ENCODE data around the gene CFD. TPM values are rescaled to one million over a fixed set of nuclear protein-coding genes. Genes with fewer than 3 reads are reported as not detected.
"Not testable (repeated sequence)": the region's sequence is repeated elsewhere in the genome, so short reads cannot be mapped to it uniquely, and the experiment has no call there.

CFD gene
- total RNA-seq, 1 donor from 2014 or later, result 79.1 TPM

DNA sequence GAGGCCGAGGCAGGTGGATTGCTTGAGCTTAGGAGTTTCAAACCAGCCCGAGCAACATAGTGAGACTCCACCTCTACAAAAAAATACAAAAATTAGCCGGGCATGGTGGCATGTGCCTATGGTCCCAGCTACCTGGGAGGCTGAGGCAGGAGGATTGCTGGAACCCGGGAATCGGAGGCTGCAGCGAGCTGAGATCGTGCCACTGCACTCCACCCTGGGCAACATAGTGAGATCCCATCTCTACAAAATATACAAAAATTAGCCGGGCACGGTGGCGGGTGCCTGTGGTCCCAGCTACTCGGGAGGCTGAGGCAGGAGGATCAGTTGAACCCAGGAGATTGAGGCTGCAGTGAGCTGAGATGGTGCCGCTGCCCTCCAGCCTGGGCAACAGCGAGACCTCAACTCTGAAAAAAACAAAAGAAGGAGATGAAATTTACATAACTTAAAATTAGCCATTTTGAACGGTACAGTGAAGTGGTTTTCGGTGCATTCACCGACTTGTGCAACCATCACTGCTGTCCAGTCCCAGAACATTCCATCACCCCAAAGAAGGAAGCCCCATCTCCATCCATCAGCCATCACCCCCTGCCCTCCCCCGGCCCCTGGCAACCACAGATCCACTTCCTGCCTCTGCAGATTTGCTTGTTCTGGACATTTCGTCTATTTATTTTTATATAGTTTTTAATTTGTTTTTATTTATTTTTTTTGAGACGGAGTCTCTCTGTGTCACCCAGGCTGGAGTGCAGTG, 33.4 kb upstream of the CFD start:
- DNase-seq, result no peak

DNA sequence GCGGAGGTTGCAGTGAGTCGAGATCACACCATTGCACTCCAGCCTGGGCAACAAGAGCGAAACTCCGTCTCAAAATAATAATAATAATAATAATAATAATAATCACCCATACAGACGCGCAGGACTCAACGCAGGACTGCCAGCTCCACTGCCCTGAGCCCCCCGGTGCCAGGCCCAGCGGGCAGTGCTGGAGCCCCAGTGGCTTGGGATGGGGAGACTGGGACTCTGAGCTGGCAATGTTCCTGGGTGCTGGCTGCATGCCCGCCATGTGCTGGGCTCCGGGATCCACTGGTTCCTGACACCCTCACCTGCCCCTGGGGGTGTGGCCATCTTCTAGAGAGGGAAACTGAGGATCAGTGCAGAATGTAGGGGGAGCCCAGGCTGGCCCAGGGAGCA, 32.2 kb upstream of the CFD start:
- DNase-seq, result no peak

DNA sequence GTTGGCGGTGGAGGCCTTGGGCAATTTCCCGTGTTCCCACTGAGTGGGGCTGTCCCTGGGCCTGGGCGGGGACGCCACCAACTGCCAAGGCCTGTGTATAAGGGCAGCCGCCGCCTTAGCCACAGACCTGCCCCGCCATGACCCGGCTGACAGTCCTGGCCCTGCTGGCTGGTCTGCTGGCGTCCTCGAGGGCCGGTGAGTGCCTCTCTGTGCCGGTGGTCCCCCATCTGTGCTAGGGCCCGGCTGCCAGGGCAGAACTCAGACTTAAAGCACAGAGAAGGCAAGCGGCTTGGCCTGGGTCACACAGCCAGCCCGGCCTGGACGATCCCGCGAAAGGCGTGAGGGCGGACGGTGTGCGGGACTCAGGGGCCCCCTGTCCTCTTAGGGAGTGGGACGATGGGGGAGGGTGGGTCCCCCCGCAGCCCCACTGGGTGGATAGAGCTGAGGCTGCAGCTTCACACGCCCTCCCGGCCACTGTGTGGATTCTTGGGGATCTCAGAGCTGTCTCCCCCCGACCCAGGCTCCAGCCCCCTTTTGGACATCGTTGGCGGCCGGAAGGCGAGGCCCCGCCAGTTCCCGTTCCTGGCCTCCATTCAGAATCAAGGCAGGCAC, 31.6 kb upstream of the CFD start, which contains the start of gene AZU1:
Gene AZU1 (plus strand): TSS at position 128 of the 612 bp plus-strand sequence. CDS start 10 bp downstream, at position 138.
- no peak for DNase-seq

DNA sequence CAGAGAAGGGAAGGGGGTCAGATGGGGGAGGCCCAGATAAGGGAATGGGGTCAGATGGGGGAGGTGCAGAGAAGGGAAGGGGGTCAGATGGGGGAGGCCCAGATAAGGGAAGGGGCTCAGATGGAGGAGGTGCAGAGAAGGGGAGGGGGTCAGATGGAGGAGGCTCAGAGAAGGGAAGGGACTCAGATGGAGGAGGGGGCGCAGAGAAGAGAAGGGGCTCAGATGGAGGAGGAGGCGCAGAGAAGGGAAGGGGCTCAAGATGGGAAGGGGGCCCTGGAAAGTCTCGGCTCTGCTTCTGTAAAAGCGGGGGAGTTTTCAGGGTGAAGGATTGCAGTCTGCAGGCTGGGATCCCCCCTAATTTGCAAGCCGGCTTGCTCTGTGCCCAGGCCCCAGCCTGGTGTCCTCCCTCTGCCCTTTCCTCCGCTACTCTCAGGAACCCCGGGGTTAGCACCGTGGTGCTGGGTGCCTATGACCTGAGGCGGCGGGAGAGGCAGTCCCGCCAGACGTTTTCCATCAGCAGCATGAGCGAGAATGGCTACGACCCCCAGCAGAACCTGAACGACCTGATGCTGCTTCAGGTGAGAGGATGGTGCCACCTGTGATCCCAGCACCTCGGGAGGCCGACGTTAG, 30.2 kb upstream of the CFD start:
- DNase-seq, result no peak

DNA sequence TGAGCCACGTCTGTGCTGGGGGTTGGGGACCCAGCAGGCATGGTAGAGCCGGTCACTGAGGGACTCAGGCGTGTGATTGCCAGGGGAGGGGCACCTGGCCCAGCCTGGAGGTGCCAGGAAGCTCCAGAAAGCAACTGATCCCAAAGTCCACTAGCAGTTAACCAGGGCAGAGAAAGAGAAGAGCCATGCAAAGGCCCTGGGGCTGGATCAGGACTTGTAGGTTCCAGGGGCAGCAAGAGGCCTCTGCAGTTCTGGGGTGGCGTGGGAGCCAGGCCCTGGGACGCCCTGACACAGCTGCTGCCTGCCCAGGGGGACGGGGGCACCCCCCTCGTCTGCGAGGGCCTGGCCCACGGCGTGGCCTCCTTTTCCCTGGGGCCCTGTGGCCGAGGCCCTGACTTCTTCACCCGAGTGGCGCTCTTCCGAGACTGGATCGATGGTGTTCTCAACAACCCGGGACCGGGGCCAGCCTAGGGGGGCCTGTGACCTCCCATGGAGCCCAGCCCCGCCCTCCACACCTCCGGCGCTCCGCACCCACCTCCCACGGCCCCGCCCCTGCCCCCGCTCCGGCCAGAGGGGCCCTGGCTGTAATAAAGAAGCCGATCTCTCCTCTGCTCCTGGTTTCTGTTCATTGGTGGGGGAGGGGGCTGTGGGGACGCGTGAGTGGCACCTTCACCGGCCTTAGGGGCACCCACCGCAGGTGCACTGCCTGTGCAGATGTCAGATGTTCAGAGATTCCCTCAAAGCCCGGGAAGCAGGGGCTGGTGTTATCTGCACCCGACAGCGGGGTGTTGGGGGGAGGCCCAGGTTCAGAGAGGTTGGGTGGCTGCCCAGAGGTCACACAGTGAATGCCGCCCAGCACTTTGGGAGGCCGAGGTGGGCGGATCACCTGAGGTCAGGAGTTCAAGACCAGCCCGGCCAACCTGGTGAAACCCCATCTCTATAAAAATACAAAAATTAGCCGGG, 27.8 kb upstream of the CFD start:
- DNase-seq, result no peak

DNA sequence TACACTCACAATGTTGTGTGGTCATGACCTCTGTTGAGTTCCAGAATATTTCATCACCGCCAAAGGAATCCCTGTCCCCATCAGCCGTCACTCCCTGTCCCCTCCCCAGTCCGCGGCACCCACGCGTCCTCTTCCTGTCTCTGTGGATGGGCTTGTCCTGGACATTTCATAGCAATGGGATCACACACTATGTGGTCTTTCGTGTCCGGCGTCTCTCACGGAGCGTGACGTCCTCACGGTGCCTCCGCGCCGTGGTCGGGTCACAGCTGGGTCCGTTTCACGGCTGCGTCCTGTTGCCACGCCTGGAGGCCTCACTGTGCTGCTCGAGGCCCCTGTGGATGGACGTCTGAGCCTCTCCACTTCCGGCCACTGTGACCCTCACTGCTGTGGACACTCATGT, 25.2 kb upstream of the CFD start:
- DNase-seq, result no peak

DNA sequence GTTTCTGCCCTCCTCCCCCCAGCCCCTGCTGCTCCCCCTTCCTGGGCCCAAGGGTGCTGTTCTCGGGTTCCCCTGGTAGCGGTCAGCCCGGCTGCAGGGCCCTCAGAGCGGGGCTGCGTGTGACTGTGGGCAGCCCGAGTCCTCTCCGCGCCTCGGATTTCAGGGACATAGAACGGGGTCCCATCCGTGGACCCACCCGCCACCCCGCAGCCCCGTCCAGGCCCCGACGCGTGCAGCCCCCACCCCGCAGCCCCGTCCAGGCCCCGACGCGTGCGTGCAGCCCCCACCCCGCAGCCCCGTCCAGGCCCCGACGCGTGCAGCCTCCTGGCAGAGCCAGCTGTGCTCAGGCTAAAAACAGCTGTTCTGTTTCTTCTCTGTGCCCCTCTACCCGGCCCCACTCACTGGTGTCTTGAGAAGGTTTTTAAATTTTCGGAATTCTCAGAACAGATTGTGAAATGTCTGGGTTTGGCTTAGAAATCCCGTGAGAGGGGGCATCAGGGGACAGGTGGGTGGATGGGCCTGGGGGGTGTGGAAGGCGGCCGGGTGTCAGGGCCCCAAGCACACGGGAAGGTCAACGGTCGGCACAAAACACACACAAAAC, 24.2 kb upstream of the CFD start:
- no peak for DNase-seq

DNA sequence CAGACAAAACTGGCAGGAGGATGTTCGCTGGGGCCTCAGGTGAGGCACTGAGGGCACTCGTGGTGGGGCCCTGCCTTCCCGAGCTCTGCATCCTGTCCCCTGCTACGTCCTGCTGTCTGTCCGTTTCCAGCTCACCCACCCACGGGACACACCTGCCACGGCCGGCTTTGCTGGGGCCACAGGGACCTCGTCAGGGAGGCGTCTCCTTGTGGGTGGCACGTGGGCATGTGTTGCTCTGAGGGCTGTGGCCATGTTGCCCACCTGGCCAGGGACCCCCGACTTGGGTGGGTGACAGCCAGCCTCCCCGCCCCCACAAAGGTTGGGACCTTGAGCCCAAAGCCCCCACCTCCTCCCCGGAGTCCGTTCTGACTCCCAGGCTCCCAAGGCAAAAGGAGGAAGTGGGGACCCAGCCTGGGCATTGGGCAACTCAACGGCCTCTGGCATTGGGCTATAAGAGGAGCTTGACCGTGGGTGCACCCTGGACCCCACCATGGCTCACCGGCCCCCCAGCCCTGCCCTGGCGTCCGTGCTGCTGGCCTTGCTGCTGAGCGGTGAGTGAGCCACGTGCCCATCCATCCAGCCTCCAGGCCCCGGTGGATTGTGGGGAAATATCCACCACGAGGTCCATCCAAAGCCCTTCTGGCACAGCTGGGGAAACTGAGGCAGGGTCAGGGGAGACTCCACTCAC, 18.8 kb upstream of the CFD start, which contains the start of gene PRTN3:
Gene PRTN3 (plus strand): TSS at position 481 of the 688 bp plus-strand sequence. CDS start 10 bp downstream, at position 491.
- no peak for DNase-seq

DNA sequence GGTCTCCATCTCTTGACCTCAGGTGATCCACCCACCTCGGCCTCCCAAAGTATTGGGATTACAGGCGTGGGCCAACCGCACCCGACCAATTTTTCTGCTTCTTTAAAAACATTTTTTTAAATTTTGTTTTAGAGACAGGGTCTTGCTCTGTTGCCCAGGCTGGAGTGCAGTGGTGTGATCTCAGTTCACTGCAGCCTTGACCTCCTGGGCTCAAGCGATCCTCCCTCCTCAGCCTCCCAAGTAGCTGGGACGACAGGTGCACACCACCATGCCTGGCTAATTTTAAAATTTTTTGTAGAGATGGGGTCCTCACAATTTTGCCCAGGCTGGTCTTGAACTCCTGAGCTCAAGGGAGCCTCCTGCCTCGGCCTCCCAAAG, 16.7 kb upstream of the CFD start:
- DNase-seq, result not testable (repeated sequence)

DNA sequence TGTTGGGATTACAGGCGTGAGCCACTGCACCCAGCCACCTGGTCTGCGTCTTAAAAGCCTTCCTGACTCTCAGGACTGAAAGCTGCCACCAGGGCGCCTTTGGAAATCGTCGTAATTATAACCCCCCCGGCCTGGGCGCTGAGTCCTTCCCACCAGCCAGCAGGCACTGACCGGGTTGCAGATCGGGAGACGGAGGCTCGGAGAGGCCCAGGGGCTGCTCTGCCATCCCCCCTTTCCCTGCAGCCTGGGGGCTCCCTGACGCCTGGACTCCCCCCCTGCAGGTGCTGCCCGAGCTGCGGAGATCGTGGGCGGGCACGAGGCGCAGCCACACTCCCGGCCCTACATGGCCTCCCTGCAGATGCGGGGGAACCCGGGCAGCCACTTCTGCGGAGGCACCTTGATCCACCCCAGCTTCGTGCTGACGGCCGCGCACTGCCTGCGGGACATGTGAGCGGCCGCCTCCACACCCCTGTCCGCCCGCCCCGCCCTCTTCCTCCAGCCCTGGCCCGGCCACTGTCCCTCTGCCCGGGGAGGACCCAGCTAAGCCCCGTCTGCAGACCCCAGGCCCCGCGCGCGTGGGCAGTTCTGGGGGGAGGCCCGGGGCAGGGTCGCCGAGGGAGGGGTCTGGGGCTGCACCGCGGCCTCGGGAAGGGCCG, 16.2 kb upstream of the CFD start:
- no peak for DNase-seq

DNA sequence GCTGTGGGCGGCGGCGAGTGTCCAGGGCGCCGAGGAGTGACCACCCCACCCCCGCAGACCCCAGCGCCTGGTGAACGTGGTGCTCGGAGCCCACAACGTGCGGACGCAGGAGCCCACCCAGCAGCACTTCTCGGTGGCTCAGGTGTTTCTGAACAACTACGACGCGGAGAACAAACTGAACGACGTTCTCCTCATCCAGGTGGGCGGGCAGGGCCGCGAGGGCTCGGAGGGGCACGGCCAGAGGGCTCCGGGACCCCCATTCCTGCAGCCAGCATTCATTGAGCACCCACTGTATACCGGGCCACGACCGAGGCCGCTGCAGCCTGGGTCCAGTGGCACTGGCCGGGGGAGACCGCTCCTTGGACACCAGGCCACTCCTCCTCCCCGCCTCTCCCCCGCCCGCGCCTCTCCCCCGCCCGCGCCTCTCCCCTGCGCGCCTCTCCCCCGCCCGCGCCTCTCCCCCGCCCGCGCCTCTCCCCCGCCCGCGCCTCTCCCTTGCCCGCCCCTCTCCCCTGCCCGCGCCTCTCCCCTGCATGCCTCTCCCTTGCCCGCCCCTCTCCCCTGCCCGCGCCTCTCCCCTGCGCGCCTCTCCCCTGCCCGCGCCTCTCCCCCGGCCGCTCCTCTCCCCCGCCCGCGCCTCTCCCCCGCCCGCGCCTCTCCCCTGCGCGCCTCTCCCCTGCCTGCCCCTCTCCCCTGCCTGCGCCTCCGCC, 15.5 kb upstream of the CFD start:
- no peak for DNase-seq

DNA sequence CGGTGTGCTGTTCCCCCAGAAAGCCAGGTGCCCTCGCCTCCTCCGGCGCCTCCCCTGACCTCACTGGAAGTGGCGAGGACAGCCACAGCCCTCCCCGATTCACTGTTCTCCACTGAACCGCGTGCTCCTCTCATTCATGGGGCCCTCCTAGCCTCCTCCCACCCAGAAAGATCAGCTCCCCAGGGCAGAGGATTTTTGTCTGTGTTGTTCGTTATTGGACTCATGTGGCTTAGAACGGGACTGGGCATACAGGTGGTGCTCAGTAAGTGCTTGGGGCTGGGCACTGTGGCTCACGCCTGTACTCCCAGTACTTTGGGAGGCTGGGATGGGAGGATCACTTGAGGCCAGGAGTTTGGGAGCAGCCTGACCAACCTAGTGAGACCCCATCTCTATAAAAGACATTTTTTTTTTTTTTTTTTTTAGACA, 14.9 kb upstream of the CFD start:
- no peak for DNase-seq

DNA sequence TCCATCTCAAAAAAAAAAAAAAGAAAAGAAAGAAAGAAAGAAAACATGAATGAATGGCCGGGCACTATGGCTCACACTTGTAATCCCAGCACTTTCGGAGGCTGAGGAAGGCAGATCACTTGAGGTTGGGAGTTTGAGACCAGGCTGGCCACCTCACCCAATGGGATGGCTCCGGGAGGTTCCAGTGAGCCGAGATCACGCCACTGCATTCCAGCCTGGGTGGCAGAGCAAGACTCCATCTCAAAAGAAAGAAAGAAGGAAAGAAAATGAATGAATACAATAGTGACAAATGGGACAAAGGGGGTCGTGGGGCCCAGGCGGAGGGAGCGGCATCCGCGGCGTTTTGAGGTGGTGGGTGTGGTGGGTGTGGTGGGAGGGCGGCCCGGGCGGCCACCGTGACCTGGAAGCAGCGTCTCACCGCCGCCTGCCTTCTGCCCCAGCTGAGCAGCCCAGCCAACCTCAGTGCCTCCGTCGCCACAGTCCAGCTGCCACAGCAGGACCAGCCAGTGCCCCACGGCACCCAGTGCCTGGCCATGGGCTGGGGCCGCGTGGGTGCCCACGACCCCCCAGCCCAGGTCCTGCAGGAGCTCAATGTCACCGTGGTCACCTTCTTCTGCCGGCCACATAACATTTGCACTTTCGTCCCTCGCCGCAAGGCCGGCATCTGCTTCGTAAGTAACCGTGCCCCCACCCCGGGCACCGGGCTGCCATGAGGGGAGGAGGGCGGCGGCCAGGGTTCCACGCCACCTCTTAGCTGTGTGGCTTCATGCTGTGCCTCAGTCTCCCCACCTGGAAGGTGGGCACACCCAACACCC, 13.6 kb upstream of the CFD start:
- no peak for DNase-seq

DNA sequence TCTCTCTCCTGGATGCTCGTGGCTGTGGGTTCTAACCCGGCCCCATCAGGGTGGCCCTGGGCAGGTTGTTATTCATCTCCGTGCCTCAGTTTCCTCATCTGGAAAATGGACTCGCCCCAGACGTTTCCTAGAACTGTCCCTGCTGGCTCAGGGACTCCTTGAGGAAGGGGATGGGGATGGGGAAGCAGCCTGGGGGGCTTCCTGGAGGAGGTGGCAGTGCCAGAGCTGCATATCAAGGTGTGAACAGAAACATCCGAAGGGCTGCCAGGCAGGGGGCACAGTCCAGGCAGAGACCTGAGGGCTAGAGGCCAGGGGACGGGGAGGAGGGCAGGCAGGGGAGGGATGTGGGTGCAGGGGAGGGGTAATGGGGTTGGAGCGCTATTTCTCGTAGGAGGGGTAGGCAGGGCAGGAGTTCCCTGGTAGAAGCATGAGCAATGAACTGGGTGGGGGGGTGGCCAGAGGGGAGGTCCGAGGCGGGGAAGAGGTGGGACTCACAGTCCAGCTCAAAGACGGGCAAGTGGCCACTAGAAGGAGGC, 11.0 kb upstream of the CFD start:
- no peak for DNase-seq

DNA sequence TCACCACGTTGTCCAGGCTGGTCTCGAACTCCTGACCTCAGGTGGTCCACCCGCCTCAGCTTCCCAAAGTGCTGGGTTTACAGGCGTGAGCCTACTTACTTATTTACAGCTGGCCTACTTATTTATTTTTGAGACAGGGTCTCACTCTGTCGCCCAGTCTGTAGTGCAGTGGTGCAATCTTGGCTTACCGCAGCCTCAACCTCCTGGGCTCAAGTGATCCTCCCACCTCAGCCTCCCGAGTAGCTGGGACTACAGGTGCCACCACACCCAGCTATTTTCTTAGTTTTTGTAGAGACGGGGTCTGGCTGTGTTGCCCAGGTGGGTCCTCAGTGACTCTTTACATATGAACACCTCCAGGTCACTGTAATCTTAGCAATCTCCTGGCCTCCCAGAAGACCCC, 10.3 kb upstream of the CFD start:
- DNase-seq, result not testable (repeated sequence)

DNA sequence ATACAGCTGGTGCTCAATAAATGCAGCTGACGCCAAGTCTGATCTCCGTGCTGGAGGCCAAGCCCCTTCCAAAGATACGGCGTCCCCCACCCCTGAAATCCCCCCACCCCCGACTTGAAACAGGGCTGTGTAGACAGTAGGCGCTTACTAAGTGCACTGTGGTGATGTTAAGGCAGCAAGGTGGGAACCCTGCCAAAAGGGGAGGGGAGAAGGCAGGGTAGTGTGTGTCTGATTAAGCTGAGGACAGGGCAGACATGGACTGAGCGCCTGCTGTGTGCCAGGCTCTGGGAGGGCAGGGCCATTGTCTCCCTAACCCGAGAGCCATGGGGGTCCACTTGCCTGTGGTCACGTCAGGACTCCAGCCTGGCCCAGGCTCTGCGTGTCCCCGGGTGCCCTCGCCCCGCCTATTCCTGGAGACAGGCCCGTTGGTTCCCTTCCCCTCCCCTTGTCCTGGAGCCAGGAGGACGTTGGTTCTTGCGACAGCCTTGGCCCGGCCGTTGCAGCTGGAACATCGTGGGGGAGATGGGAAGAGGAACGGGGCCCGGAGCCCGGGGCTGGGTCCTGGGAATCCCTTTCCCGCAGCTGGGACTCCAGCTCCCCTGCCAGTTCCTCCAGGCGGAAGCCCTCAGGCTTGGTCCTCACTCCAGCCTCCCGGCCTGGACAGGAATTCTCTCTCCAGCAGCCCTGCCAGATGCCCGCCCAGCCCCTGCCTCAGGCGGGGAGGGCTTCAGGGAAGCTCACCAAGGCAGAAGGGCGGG, 9.1 kb upstream of the CFD start:
- DNase-seq, result peak; percentile 69

DNA sequence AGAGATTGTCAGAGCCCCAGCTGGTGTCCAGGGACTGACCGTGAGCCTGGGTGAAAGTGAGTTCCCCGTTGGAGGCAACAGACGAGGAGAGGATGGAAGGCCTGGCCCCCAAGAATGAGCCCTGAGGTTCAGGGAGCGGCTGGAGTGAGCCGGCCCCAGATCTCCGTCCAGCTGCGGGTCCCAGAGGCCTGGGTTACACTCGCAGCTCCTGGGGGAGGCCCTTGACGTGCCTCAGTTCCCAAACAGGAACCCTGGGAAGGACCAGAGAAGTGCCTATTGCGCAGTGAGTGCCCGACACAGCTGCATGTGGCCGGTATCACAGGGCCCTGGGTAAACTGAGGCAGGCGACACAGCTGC, 8.5 kb upstream of the CFD start:
- DNase-seq, result no peak
